ENCODE data around the gene ALDH1L1. TPM values are rescaled to one million over a fixed set of nuclear protein-coding genes. Genes with fewer than 3 reads are reported as not detected.

ALDH1L1 gene
- total and polyA plus RNA-seq, 9 of the 15 experiments (the other 6 are each of a cell fraction or from before 2014, with no cell fraction given) = 0.06 to 1.9 (median 0.57) TPM; not detected in 1

DNA sequence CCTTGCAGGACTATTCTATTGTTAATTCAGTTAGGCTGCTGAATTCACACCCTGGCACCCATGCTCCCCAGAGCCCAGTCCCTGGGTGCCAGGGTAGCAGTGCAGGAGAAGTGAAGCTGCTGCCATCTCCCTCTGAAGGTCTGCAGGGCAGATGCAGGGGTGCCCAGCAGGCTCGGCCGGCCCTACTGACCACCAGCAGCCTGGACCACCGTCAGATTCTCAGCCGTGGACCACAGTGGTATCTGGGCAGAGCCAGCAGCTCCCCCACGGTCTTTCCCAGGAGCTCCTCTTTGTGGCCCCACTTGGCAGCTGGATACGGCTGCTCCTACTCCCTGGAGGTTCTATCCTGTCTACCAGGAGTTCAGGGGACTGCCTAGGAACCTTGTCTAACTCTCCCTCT lies 46.8 kb downstream of the ALDH1L1 start:
- ChIA-PET POLR2A (interaction anchor here (0.6 to 0.7 kb wide), 2 partner anchors 298 to 305 kb away, joined by 3 to 4 read pairs; no protein-coding TSS in a partner anchor), CTCF (ENCODE audit: low intra/inter-chr PET ratio) (interaction anchor here (3.8 kb wide), 1 partner anchor 256 kb away, joined by 30 read pairs; no protein-coding TSS in a partner anchor)
- Histone ChIP-seq H3K79me2 (ENCODE audit: control insufficient read depth, insufficient read depth, low read length) (no peaks in the 10 kb centered on the region), H3K4me3 (no peak overlapping the region), H3K9me1 (ENCODE audit: control insufficient read depth, insufficient read depth, low read length) (no peaks in the 10 kb centered on the region), H3K9me3 (replicated peaks; ENCODE audit: control insufficient read depth, insufficient read depth, low read depth, low read length) (no peaks in the 10 kb centered on the region), H3K4me1 (replicated peaks in 1 of 2; ENCODE audit: control insufficient read depth in 2 of 2, insufficient read depth in 2 of 2, low read length in 2 of 2) (no peaks in the 10 kb centered on the region; a peak in 1 of 5 replicates), H3K27me3 (ENCODE audit: control insufficient read depth in 2 of 2, insufficient read depth in 2 of 2, low read length in 2 of 2) (peaks cover 0 to 44% of the 10 kb centered on the region in 2 experiments; a peak in 2 of 5 replicates), H3K9ac (ENCODE audit: insufficient read depth in 1 of 2, low read depth in 2 of 2, low read length in 2 of 2) (no peak overlapping the region), H4K20me1 (replicated peaks; ENCODE audit: control insufficient read depth, insufficient read depth, low read length) (0 out of 2 replicates have a peak, but pooled peaks cover 9% of the 10 kb centered on the region), H3K4me2 (ENCODE audit: insufficient read depth, low read length) (no peak overlapping the region), H2AFZ (ENCODE audit: low read depth, low read length) (no peak overlapping the region), H3K27ac (ENCODE audit: extremely low read depth, low read depth, low read length) (no peak overlapping the region), H3K36me3 (ENCODE audit: control insufficient read depth, insufficient read depth, low read length) (no peaks in the 10 kb centered on the region)
- no TSS peak for BruUV-seq (replicated peaks)
- no peak for ATAC-seq
- intact Hi-C loops (cut with micrococcal nuclease) (loop anchor here (1.0 kb wide), 1 partner anchor 256 kb away; no protein-coding TSS in a partner anchor), in situ Hi-C loops (cut with MboI) (loop anchor here (25.0 kb wide), 1 partner anchor 254 kb away; the partner anchor contains the start of gene CFAP100)
- no peak for FAIRE-seq
- DNase-seq (ENCODE audit: extremely low read depth in 1 of 4, low spot score in 3 of 4) = no peak
- 12% methylated on average over 5 of the region's 6 CpGs for WGBS (ENCODE audit: insufficient coverage, low coverage, missing lambda C conversion rate)
- no peak for TF ChIP-seq ZNF699 (CRISPR knock-in tag; IDR thresholded peaks at IDR 0.05; ENCODE audit: insufficient replicate concordance)
- no peak for TF ChIP-seq SMARCB1 (IDR thresholded peaks at IDR 0.05; ENCODE audit: insufficient read length, low read depth)
- no peak for TF ChIP-seq ZNF561 (CRISPR knock-in tag; conservative IDR thresholded peaks at IDR 0.05)
- TF ChIP-seq ZC3H4 (CRISPR knock-in tag; IDR thresholded peaks at IDR 0.05; ENCODE audit: borderline replicate concordance) = no peak
- no peak for TF ChIP-seq SUPT5H (IDR thresholded peaks at IDR 0.05)
- TF ChIP-seq CBX3 (IDR thresholded peaks at IDR 0.05; ENCODE audit: borderline replicate concordance in 1 of 2, low read length in 2 of 2) = no peak
- TF ChIP-seq, protein P1, sequence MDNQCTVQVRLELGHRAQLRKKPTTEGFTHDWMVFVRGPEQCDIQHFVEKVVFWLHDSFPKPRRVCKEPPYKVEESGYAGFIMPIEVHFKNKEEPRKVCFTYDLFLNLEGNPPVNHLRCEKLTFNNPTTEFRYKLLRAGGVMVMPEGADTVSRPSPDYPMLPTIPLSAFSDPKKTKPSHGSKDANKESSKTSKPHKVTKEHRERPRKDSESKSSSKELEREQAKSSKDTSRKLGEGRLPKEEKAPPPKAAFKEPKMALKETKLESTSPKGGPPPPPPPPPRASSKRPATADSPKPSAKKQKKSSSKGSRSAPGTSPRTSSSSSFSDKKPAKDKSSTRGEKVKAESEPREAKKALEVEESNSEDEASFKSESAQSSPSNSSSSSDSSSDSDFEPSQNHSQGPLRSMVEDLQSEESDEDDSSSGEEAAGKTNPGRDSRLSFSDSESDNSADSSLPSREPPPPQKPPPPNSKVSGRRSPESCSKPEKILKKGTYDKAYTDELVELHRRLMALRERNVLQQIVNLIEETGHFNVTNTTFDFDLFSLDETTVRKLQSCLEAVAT (IDR thresholded peaks at IDR 0.05) = no peak
- TF ChIP-seq ZNF589 (CRISPR knock-in tag; IDR thresholded peaks at IDR 0.05; ENCODE audit: low read depth) = no peak
- TF ChIP-seq, protein P2, sequence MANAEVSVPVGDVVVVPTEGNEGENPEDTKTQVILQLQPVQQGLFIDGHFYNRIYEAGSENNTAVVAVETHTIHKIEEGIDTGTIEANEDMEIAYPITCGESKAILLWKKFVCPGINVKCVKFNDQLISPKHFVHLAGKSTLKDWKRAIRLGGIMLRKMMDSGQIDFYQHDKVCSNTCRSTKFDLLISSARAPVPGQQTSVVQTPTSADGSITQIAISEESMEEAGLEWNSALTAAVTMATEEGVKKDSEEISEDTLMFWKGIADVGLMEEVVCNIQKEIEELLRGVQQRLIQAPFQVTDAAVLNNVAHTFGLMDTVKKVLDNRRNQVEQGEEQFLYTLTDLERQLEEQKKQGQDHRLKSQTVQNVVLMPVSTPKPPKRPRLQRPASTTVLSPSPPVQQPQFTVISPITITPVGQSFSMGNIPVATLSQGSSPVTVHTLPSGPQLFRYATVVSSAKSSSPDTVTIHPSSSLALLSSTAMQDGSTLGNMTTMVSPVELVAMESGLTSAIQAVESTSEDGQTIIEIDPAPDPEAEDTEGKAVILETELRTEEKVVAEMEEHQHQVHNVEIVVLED (CRISPR knock-in tag; IDR thresholded peaks at IDR 0.05) = no peak
- no peak for TF ChIP-seq MED1 (CRISPR knock-in tag; IDR thresholded peaks at IDR 0.05; ENCODE audit: borderline replicate concordance)
- TF ChIP-seq, protein P3, sequence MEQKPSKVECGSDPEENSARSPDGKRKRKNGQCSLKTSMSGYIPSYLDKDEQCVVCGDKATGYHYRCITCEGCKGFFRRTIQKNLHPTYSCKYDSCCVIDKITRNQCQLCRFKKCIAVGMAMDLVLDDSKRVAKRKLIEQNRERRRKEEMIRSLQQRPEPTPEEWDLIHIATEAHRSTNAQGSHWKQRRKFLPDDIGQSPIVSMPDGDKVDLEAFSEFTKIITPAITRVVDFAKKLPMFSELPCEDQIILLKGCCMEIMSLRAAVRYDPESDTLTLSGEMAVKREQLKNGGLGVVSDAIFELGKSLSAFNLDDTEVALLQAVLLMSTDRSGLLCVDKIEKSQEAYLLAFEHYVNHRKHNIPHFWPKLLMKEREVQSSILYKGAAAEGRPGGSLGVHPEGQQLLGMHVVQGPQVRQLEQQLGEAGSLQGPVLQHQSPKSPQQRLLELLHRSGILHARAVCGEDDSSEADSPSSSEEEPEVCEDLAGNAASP (IDR thresholded peaks at IDR 0.05) = no peak
- no peak for TF ChIP-seq MYBL2 (IDR thresholded peaks at IDR 0.05; ENCODE audit: low read depth)
- TF ChIP-seq MYBL2 (CRISPR knock-in tag; IDR thresholded peaks at IDR 0.05; ENCODE audit: borderline replicate concordance) = no peak
- TF ChIP-seq CREBBP (IDR thresholded peaks at IDR 0.05; ENCODE audit: low read depth, low read length) = no peak
- no peak for TF ChIP-seq PYGO2 (tag; IDR thresholded peaks at IDR 0.05)
- no peak for TF ChIP-seq SREBF2 (CRISPR knock-in tag; IDR thresholded peaks at IDR 0.05)
- no peak for TF ChIP-seq ZBTB26 (CRISPR knock-in tag; IDR thresholded peaks at IDR 0.05)
- TF ChIP-seq ZNF668 (CRISPR knock-in tag; IDR thresholded peaks at IDR 0.05) = no peak
- no peak for TF ChIP-seq MCM3 (IDR thresholded peaks at IDR 0.05)
